GM12872 (cell line): ENCODE measurements around the gene UVRAG.

Experiments
- TF ChIP-seq, protein P1 (sequence below): IDR thresholded peaks from 3 replicates; pipeline ENCODE4 v1.5.1; 2011; ENCODE audit warnings: low read depth, mild to moderate bottlenecking, low read length, moderate library complexity; ENCODE audit not compliant: insufficient read depth

The UVRAG gene

DNA sequence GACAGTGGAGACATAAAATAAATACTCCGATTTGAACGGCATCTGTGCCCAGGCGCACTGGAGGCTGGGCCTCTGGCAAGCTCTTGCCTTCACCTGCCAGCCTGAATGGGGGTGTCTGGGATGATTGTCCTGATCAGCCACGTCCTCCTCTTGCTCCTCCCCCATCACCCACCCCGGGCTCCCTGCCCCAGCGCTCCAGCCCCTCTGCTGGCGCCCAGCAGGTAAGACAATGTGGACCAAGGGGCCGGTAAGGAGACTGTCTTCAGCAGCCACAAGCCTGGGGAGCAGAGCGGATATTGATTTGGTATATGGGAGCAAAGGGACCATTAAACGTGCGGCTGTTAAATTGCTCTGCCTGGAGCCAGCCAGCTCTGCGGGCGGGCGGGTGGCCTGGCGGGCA is 366.4 kb downstream of the UVRAG start:
- TF ChIP-seq, protein P1, sequence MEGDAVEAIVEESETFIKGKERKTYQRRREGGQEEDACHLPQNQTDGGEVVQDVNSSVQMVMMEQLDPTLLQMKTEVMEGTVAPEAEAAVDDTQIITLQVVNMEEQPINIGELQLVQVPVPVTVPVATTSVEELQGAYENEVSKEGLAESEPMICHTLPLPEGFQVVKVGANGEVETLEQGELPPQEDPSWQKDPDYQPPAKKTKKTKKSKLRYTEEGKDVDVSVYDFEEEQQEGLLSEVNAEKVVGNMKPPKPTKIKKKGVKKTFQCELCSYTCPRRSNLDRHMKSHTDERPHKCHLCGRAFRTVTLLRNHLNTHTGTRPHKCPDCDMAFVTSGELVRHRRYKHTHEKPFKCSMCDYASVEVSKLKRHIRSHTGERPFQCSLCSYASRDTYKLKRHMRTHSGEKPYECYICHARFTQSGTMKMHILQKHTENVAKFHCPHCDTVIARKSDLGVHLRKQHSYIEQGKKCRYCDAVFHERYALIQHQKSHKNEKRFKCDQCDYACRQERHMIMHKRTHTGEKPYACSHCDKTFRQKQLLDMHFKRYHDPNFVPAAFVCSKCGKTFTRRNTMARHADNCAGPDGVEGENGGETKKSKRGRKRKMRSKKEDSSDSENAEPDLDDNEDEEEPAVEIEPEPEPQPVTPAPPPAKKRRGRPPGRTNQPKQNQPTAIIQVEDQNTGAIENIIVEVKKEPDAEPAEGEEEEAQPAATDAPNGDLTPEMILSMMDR, result no peak

DNA sequence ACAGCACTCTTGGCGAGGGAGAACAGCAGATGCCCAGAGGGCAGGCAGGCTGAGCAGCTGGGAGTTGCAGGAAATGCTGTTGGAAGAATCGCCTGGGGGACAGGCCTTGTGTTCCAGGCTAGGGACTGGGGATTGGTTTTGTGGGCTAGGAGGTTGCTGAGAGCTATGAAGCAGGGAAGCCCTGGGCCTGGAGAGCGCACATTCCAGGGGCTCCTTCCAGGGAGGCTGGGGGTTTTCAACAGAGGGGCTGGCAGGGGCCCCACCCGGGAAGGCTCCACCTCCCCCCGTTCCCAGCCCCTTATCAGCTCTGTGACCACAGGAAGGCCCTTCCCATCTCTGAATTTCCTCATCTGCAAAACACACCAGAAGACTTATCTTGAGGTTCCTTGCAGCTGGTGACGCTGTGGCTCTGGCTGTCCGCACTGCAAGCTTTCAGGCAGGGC is 369.6 kb downstream of the UVRAG start:
- TF ChIP-seq, protein P1, result no peak

DNA sequence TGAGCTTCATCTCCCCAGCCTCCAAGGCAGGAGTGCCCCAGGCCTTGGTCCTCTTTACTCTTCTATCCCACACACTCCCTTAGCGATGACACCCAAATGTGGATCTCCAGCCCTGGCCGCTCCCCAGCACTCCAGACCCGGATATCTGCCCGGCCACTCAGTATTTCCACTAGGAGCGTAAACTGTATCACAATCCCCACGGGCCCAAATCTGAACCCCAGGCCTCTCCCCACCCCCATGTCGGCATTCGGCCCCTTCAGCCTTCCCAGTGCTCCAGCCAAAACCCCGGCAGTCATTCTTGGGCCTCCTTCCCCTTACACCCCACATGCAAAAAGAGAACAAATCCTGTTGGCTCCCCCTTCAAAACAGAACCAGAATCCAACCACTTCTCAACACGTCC is 370.5 kb downstream of the UVRAG start:
- TF ChIP-seq, protein P1, result no peak

GRCh38 chr11:76185931-76186401 is 371.0 kb downstream of the UVRAG start:
- TF ChIP-seq, protein P1, result no peak

GRCh38 chr11:76186776-76187279 is 371.8 kb downstream of the UVRAG start:
- TF ChIP-seq, protein P1, result no peak

DNA sequence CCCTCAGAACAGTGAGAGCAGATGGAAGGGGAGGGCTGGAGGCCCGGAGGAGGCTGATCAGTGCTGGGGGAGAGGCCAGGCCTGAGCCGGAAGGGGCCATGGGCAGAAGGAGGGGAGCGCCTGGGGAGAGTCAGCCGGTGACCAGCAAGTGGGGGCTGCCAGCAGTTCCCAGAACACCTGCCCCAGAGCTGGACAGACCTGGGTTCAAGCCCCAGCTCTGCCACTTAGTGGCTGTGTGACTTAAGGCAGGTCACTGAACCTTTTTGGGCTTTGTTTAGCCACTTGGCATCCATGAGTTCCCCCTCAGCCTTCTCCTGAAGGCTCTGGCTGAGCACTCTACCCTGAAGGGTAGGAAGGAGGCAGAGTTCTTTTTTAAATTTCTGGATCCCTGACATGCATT is 373.9 kb downstream of the UVRAG start:
- TF ChIP-seq, protein P1, result no peak

- TF ChIP-seq, protein P1, result no peak
These were observed 374.7 kb downstream of the UVRAG start for GRCh38 chr11:76189682-76190081.
